Inflammatory macrophage (primary cell): ENCODE results near the gene HSBP1.

ENCODE experiments used
- DNase-seq, 2 donors: peaks; one replicate each; pipeline ENCODE4 v3.0.0-alpha.2; 2020 to 2022
- total RNA-seq, 18 experiments: gene quantifications; one replicate each; lab custom pipeline; 2026; ENCODE audit warnings: mixed read lengths in 6 of 18, inconsistent platforms in 2 of 18; lab: John Stamatoyannopoulos, UW

Gene HSBP1
- total RNA-seq = 11.6 to 55.7 (median 32.8) reads per million in 18 experiments

GRCh38 chr16:83807710-83808572 lies at the start of gene HSBP1:
TSS of gene HSBP1 (plus strand) at chr16:83807978. CDS start at chr16:83808077, 99 bp downstream.
- DNase-seq = peak; percentile 96

GRCh38 chr16:83762141-83762991 lies 45.4 kb upstream of the HSBP1 start:
- no peak for DNase-seq

- DNase-seq = no peak
Observed at GRCh38 chr16:83762992-83763358, 44.8 kb upstream of the HSBP1 start.

GRCh38 chr16:83768986-83769385 lies 38.8 kb upstream of the HSBP1 start:
- peak; percentile 14 to 51 for DNase-seq

GRCh38 chr16:83769397-83770008 lies 38.3 kb upstream of the HSBP1 start:
- peak; percentile 13 to 52 for DNase-seq

- DNase-seq = no peak
Observed at GRCh38 chr16:83771306-83771942, 36.4 kb upstream of the HSBP1 start.

GRCh38 chr16:83772806-83773205 lies 35.0 kb upstream of the HSBP1 start:
- DNase-seq = no peak

GRCh38 chr16:83774066-83774465 lies 33.7 kb upstream of the HSBP1 start:
- DNase-seq = peak; percentile 22 to 59

GRCh38 chr16:83776944-83777343 lies 30.8 kb upstream of the HSBP1 start:
- DNase-seq = no peak

GRCh38 chr16:83779886-83780285 lies 27.9 kb upstream of the HSBP1 start:
- DNase-seq = no peak

GRCh38 chr16:83785455-83785854 lies 22.3 kb upstream of the HSBP1 start:
- DNase-seq = no peak

- no peak for DNase-seq
Observed at GRCh38 chr16:83789642-83790401, 18.0 kb upstream of the HSBP1 start.

GRCh38 chr16:83791916-83792315 lies 15.9 kb upstream of the HSBP1 start:
- DNase-seq = no peak

GRCh38 chr16:83792391-83792790 lies 15.4 kb upstream of the HSBP1 start:
- no peak for DNase-seq

GRCh38 chr16:83793179-83793578 lies 14.6 kb upstream of the HSBP1 start:
- DNase-seq = no peak

GRCh38 chr16:83794860-83795554 lies 12.8 kb upstream of the HSBP1 start:
- DNase-seq = no peak

- no peak for DNase-seq
Observed at GRCh38 chr16:83797013-83797412, 10.8 kb upstream of the HSBP1 start.

GRCh38 chr16:83799336-83799735 lies 8.4 kb upstream of the HSBP1 start:
- DNase-seq = no peak

GRCh38 chr16:83802135-83802534 lies 5.6 kb upstream of the HSBP1 start:
- DNase-seq = no peak

GRCh38 chr16:83802554-83803205 lies 5.1 kb upstream of the HSBP1 start:
- peak; percentile 25 to 37 for DNase-seq

GRCh38 chr16:83803811-83804210 lies 4.0 kb upstream of the HSBP1 start:
- DNase-seq = no peak
